Vagina (tissue), 2 donors: ENCODE data around the gene GRAMD4. TPM values are rescaled to one million over a fixed set of nuclear protein-coding genes. Genes with fewer than 3 reads are reported as not detected.

Experiments used
- DNase-seq, 2 donors: peaks; one replicate each; pipeline ENCODE4 v3.0.0-alpha.2; 2017; ENCODE audit errors: extremely low spot score in 2 of 2
- H3K27ac ChIP-seq: fragments of 200-600 bp; sonication (generic); one replicate; pipeline ENCODE4 v1.5.1; 2019
- H3K27me3 ChIP-seq: fragments of 200-600 bp; sonication (generic); one replicate; pipeline ENCODE4 v1.5.1; 2019
- H3K36me3 ChIP-seq, 2 donors: fragments of 200-600 bp; sonication (generic); one replicate each; pipeline ENCODE4 v1.5.1; 2017 to 2019
- H3K4me1 ChIP-seq: fragments of 200-600 bp; sonication (generic); one replicate; pipeline ENCODE4 v1.5.1; 2019
- H3K4me3 ChIP-seq, 2 donors: fragments of 200-600 bp; sonication (generic); 1 replicate in 1 of 2; 2 replicates in 1 of 2; pipeline ENCODE4 v1.5.1; 2016 to 2019
- H3K9me3 ChIP-seq: fragments of 200-600 bp; sonication (generic); one replicate; pipeline ENCODE4 v1.5.1; 2019
- POLR2A ChIP-seq, 2 donors: fragments of 450-650 bp; IDR thresholded peaks; one replicate each; pipeline ENCODE4 v1.6.1; 2017; ENCODE audit warnings: antibody characterized with exemption in 2 of 2, mild to moderate bottlenecking in 2 of 2, moderate library complexity in 2 of 2
- POLR2AphosphoS5 ChIP-seq, 2 donors: sonication (generic); formaldehyde crosslinking; IDR thresholded peaks; one replicate each; pipeline ENCODE4 v1.9.0; 2017; ENCODE audit warnings: antibody characterized with exemption in 2 of 2, mild to moderate bottlenecking in 2 of 2, low read depth in 1 of 2; ENCODE audit not compliant: insufficient read depth in 1 of 2
- intact Hi-C: fragments of 100-400 bp; cut with DNase I; formaldehyde crosslinking; loops from one replicate; pipeline ENCODE4 v1.15.1; 2023
- total RNA-seq: library from RNA; depleted of rRNA; stranded (reverse); fragments of >200 nt; gene quantifications from one replicate; pipeline ENCODE4 v1.2.3, GENCODE V29; 2016
- TF ChIP-seq, protein P1 (sequence below), 3 experiments: fragments of 450-650 bp in 2 of 3; fragments of 200-600 bp in 1 of 3; sonication (generic) in 1 of 3; IDR thresholded peaks; one replicate each; pipeline ENCODE4 v1.5.1; 2017 to 2019; ENCODE audit warnings: antibody characterized with exemption in 3 of 3, mild to moderate bottlenecking in 2 of 3, moderate library complexity in 2 of 3

Gene GRAMD4
- total RNA-seq, 1 donor from 2014 or later: 28.7 TPM

GRCh38 chr22:46574993-46575910 is 44.9 kb upstream of the GRAMD4 start:
- peaks cover 40% of the 10 kb centered on the region for H3K4me1 ChIP-seq
- no peak for DNase-seq
- no peak overlapping the region for H3K4me3 ChIP-seq
- H3K9me3 ChIP-seq: no peaks in the 10 kb centered on the region
- intact Hi-C loops: loop anchor here (5.0 kb wide), 1 partner anchor 162 kb away; the partner anchor contains the start of gene CERK
- no peaks in the 10 kb centered on the region for H3K36me3 ChIP-seq
- H3K27ac ChIP-seq: no peak overlapping the region
- no peaks in the 10 kb centered on the region for H3K27me3 ChIP-seq
- TF ChIP-seq POLR2A (IDR thresholded peaks at IDR 0.05) (no peak), POLR2AphosphoS5 (IDR thresholded peaks at IDR 0.05; ENCODE audit: insufficient read depth in 1 of 2, low read depth in 1 of 2) (peak in 1 of 2 donors; percentile 27)
- TF ChIP-seq, protein P1, sequence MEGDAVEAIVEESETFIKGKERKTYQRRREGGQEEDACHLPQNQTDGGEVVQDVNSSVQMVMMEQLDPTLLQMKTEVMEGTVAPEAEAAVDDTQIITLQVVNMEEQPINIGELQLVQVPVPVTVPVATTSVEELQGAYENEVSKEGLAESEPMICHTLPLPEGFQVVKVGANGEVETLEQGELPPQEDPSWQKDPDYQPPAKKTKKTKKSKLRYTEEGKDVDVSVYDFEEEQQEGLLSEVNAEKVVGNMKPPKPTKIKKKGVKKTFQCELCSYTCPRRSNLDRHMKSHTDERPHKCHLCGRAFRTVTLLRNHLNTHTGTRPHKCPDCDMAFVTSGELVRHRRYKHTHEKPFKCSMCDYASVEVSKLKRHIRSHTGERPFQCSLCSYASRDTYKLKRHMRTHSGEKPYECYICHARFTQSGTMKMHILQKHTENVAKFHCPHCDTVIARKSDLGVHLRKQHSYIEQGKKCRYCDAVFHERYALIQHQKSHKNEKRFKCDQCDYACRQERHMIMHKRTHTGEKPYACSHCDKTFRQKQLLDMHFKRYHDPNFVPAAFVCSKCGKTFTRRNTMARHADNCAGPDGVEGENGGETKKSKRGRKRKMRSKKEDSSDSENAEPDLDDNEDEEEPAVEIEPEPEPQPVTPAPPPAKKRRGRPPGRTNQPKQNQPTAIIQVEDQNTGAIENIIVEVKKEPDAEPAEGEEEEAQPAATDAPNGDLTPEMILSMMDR (IDR thresholded peaks at IDR 0.05): no peak

GRCh38 chr22:46575911-46576555 is 44.2 kb upstream of the GRAMD4 start:
- Histone ChIP-seq H3K36me3 (no peaks in the 10 kb centered on the region), H3K27ac (peak overlapping the region; percentile 50), H3K4me3 (peak overlapping the region; percentile 48 to 62), H3K27me3 (no peaks in the 10 kb centered on the region), H3K4me1 (peaks cover 48% of the 10 kb centered on the region), H3K9me3 (no peaks in the 10 kb centered on the region)
- intact Hi-C loops: loop anchor here (5.0 kb wide), 1 partner anchor 161 kb away; the partner anchor contains the start of gene CERK
- no peak for DNase-seq
- TF ChIP-seq POLR2AphosphoS5 (IDR thresholded peaks at IDR 0.05; ENCODE audit: insufficient read depth in 1 of 2, low read depth in 1 of 2) (no peak), POLR2A (IDR thresholded peaks at IDR 0.05) (no peak)
- TF ChIP-seq, protein P1 (IDR thresholded peaks at IDR 0.05): no peak

- peak overlapping the region; percentile 63 to 65 for H3K4me3 ChIP-seq
- TF ChIP-seq POLR2AphosphoS5 (IDR thresholded peaks at IDR 0.05; ENCODE audit: insufficient read depth in 1 of 2, low read depth in 1 of 2) (no peak), POLR2A (IDR thresholded peaks at IDR 0.05) (no peak)
- TF ChIP-seq, protein P1 (IDR thresholded peaks at IDR 0.05): no peak
- no peak for DNase-seq
- peaks cover 55% of the 10 kb centered on the region for H3K4me1 ChIP-seq
- H3K9me3 ChIP-seq: no peaks in the 10 kb centered on the region
- intact Hi-C loops: loop anchor here (5.0 kb wide), 1 partner anchor 161 kb away; the partner anchor contains the start of gene CERK
- no peaks in the 10 kb centered on the region for H3K27me3 ChIP-seq
- no peaks in the 10 kb centered on the region for H3K36me3 ChIP-seq
- H3K27ac ChIP-seq: peak overlapping the region; percentile 70
Observed at GRCh38 chr22:46576556-46577367, 43.4 kb upstream of the GRAMD4 start.

GRCh38 chr22:46577368-46578249 is 42.6 kb upstream of the GRAMD4 start:
- Histone ChIP-seq H3K9me3 (no peaks in the 10 kb centered on the region), H3K36me3 (no peaks in the 10 kb centered on the region), H3K27ac (peak overlapping the region; percentile 70), H3K4me3 (peak overlapping the region; percentile 63 to 65), H3K4me1 (peaks cover 61% of the 10 kb centered on the region), H3K27me3 (no peaks in the 10 kb centered on the region)
- intact Hi-C loops: loop anchor here (5.0 kb wide), 1 partner anchor 160 kb away; the partner anchor contains the start of gene CERK
- no peak for DNase-seq
- TF ChIP-seq POLR2AphosphoS5 (IDR thresholded peaks at IDR 0.05; ENCODE audit: insufficient read depth in 1 of 2, low read depth in 1 of 2) (no peak), POLR2A (IDR thresholded peaks at IDR 0.05) (no peak)
- TF ChIP-seq, protein P1 (IDR thresholded peaks at IDR 0.05): no peak
